Measurements from ENCODE around the gene ZBBX.
"Not testable (repeated sequence)": the region's sequence is repeated elsewhere in the genome, so short reads cannot be mapped to it uniquely, and the experiment has no call there.

Gene ZBBX, protein sequence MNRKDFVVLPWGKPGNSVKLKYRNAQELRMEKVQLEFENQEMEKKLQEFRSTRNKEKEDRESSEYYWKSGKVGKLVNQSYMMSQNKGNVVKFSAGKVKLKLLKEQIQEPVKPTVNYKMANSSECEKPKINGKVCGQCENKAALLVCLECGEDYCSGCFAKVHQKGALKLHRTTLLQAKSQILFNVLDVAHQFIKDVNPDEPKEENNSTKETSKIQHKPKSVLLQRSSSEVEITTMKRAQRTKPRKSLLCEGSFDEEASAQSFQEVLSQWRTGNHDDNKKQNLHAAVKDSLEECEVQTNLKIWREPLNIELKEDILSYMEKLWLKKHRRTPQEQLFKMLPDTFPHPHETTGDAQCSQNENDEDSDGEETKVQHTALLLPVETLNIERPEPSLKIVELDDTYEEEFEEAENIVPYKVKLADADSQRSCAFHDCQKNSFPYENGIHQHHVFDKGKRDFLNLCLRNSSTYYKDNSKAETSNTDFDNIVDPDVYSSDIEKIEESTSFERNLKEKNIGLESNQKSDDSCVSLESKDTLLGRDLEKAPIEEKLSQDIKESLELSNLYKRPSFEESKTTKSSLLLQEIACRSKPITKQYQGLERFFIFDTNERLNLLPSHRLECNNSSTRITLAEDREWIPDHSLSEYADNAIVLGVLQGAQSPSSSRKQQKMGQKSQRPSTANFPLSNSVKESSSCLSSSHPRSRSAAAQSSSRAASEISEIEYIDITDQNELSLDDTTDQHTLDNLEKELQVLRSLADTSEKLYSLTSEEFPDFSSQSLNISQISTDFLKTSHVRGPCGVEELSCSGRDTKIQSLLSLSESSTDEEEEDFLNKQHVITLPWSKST

GRCh38 chr3:167380004-167380689, at the start of gene ZBBX:
Gene ZBBX (minus strand): TSS chr3:167380297. CDS start chr3:167372901, 7,396 bp downstream.
- DNase-seq (ENCODE audit: low spot score): peak; percentile 81

GRCh38 chr3:167426962-167427361, 46.9 kb upstream of the ZBBX start:
- not testable (repeated sequence) for DNase-seq (ENCODE audit: low spot score)

- DNase-seq (ENCODE audit: low spot score): not testable (repeated sequence)
Measured at GRCh38 chr3:167422396-167422795, 42.3 kb upstream of the ZBBX start.

- no peak for DNase-seq (ENCODE audit: low spot score)
Measured at GRCh38 chr3:167409611-167410010, 29.5 kb upstream of the ZBBX start.

DNA sequence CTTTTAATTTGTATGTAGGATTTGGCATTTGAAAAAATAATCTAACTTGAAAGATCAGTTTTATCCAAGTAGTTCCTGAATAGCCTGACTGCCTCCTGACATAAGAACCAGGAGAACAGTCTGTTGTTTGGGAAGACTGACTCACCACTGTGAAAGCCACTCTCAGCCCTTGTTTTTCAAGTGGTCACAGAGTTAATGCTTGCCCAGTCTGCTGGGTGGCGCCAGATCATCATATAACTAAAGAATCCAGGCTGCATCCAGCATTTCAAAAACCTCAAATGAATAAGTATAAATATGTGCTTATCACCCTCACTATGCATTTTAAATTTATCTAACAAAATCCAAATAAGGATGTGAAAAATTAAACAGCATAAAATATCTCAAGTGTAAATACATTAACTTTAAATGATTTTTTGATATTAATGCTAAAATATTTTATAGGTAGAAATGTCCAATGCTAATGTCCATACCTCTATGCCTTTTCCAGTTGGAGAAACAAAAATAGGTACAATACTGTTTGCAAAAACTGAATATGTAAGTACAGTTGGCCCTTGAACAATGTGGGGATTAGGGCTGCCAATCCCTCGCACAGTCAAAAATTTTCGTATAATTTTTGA, 26.9 kb upstream of the ZBBX start:
- peak; percentile 20 for DNase-seq (ENCODE audit: low spot score)

GRCh38 chr3:167397826-167398225, 17.7 kb upstream of the ZBBX start:
- no peak for DNase-seq (ENCODE audit: low spot score)

DNA sequence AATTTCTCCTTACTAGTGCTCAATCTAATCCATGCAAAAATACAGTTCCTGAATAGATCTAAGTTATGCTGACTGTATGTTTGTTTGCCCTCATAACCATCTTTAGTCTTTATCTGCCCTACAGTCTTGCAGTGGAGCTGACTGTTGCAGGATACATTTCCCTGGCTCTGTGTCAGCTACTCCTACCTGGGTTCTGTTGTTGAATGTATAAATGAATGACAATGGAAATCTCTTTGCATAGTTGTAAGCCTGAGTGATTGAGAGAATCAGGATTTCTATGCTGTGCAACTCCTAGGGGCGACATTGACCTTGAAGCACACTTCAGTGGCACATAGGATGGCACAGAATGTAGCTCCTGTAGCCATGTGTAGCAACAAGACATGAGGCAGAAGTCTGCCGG, 16.0 kb upstream of the ZBBX start:
- DNase-seq (ENCODE audit: low spot score): no peak

DNA sequence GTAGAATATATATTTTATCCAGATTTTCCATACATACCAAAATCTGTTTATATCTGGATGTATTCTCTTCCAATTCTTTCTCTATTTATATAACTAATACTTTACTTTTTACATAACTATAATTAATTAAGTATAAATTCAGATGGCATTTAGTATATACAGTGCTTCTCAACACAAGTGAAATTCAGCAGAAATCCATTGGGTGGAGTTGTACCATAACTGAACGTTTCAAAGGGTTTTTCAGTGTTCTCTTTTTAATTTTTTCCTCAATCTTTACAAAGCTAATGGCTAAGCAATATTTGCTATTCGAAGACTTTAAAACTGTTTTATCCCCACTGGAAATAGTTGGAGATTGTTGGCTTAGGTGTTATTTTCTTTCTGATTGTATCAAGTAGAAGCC, 13.9 kb upstream of the ZBBX start:
- no peak for DNase-seq (ENCODE audit: low spot score)

- DNase-seq (ENCODE audit: low spot score): no peak
Measured at GRCh38 chr3:167382155-167382554, 2.1 kb upstream of the ZBBX start.

- DNase-seq (ENCODE audit: low spot score): no peak
Measured at GRCh38 chr3:167375478-167375877, 4.6 kb downstream of the ZBBX start.

DNA sequence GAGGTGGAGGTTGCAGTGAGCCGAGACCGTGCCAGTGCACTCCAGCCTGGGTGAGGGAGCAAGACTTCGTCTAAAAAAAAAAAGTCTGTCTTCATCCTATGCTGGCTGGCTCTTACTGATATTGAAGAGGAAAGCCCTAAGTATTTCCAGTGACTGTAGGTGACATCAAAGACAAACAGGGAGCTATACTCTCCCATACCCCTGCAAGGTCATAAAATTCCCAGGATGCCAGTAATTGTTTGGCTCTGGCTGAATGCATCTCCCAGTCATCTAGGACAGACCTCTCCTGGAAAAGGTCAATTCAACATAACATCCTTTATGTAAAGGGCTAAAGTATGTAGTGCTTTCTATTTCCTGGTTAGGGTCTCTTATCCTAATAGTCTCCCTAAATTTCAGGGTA, 8.0 kb downstream of the ZBBX start:
- DNase-seq (ENCODE audit: low spot score): no peak

- no peak for DNase-seq (ENCODE audit: low spot score)
Measured at GRCh38 chr3:167361948-167362347, 18.1 kb downstream of the ZBBX start.

GRCh38 chr3:167361306-167361705, 18.8 kb downstream of the ZBBX start:
- DNase-seq (ENCODE audit: low spot score): no peak

DNA sequence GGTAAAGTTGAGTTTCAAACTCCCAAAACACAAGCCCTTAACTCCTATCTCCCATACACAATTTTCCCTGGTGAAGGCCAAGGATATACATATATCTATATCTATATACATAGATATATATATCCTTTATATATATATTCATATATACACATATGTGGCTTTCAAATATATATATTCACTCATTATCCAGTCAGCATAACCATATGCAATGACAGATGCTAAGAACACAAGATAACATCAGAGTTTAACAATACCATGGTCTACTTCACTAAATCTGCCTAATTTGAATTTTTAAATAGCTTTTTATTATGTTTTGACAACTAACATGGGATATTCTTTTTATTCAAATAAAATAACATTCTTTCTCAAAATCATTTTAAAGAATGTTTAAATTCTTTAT, 24.7 kb downstream of the ZBBX start:
- no peak for DNase-seq (ENCODE audit: low spot score)

DNA sequence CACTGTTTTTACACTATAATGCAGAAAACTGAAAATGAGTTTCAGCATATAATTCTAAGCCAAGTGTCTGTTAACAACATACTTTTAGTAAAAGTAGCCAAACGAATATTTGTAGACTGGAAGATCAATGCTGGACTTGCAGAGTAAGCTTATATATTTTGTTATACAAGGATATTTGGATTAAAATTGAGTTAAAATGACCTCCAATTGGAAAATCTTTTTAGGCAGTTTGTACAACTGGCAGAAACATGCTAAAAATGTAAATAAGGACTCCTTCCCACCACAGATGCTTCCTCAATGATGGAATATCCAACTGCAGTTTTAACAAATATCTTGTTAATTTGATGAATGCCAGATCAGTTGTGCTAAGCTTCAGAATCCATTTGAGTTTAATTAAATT, 25.3 kb downstream of the ZBBX start:
- DNase-seq (ENCODE audit: low spot score): no peak

DNA sequence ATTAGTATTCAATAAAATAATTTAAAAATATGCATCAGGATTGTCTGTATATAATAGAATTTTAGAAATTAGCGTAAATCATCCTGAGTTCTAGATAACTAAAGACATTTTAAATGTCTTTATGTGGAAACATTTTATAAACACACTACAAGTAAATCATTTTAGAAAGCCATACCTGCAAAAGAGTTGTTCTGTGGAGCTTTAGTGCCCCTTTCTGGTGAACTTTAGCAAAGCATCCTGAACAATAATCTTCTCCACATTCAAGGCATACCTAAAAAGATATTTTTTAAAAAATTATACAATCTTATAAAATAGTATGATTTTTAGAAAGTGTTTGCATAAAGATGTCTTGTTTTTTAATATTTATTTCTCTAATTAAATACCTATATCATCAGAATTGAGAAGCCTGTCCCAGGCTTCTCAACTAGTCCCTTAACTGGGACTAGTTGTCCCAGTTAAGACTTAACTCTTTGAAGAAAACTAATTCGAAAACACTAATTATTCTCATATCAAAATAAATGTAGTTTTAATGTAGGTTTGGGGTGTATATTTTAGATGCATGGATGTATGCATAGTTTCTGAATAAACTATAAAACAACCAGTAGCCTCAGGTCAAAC, 29.7 kb downstream of the ZBBX start:
- DNase-seq (ENCODE audit: low spot score): peak; percentile 15

DNA sequence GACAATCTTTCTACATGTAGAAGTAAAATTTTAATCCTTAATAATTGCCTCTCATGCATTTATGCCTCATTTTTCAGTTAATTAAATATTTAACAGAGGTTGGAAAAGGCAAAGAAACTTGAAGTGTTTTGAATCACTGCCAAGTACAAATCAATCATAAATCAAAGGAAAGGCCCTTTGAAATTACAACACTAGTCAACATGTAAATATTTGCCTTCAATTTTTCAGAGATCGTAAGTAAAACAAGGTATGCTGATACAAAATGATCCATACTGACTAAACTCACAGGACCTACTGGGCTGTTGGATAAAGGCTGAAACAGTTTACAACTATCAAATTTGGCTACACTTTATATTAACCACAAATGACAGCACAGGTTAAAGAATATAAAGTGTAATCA, 33.9 kb downstream of the ZBBX start:
- no peak for DNase-seq (ENCODE audit: low spot score)

GRCh38 chr3:167330993-167331785, 48.9 kb downstream of the ZBBX start:
- DNase-seq (ENCODE audit: low spot score): no peak

DNA sequence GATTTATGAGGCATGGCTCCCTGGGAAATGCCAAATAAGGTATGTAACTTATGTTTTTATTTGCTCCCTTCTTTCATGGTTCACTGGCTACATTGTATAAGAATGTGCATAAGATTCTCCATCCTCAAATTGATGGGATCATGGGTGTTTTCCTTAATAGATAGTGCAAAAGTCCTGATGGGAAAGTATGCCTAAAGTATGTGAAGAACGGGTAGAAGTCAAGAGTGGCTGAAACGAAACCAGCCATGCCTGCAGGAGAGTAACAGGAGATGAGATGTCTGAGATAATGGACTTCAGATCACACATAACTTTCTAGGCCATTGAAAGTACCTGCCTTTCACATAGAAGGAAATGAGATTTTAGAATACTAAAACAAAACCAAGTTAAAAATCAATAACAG, 56.5 kb downstream of the ZBBX start:
- no peak for DNase-seq (ENCODE audit: low spot score)

GRCh38 chr3:167318996-167319615, 61.0 kb downstream of the ZBBX start:
- no peak for DNase-seq (ENCODE audit: low spot score)
